ENCODE measurements around the gene TTBK1. TPM values are rescaled to one million over a fixed set of nuclear protein-coding genes. Genes with fewer than 3 reads are reported as not detected.

TTBK1 gene
- polyA plus RNA-seq, 1 of the 3 experiments (the other 2 are of a cell fraction): 0.94 TPM

GRCh38 chr6:43254846-43255245 is 11.6 kb downstream of the TTBK1 start:
- TF ChIP-seq SMC3 (IDR thresholded peaks at IDR 0.05; ENCODE audit: low read depth, low read length): no peak
- TF ChIP-seq ELF1 (IDR thresholded peaks at IDR 0.05): no peak
- TF ChIP-seq, protein P1, sequence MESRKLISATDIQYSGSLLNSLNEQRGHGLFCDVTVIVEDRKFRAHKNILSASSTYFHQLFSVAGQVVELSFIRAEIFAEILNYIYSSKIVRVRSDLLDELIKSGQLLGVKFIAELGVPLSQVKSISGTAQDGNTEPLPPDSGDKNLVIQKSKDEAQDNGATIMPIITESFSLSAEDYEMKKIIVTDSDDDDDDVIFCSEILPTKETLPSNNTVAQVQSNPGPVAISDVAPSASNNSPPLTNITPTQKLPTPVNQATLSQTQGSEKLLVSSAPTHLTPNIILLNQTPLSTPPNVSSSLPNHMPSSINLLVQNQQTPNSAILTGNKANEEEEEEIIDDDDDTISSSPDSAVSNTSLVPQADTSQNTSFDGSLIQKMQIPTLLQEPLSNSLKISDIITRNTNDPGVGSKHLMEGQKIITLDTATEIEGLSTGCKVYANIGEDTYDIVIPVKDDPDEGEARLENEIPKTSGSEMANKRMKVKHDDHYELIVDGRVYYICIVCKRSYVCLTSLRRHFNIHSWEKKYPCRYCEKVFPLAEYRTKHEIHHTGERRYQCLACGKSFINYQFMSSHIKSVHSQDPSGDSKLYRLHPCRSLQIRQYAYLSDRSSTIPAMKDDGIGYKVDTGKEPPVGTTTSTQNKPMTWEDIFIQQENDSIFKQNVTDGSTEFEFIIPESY (IDR thresholded peaks at IDR 0.05; ENCODE audit: borderline replicate concordance, low read depth): no peak
- no peak for TF ChIP-seq CHD2 (IDR thresholded peaks at IDR 0.05; ENCODE audit: low read length, partially characterized antibody)
- no peak for TF ChIP-seq FOXJ3 (CRISPR knock-in tag; IDR thresholded peaks at IDR 0.05)
- TF ChIP-seq, protein P2, sequence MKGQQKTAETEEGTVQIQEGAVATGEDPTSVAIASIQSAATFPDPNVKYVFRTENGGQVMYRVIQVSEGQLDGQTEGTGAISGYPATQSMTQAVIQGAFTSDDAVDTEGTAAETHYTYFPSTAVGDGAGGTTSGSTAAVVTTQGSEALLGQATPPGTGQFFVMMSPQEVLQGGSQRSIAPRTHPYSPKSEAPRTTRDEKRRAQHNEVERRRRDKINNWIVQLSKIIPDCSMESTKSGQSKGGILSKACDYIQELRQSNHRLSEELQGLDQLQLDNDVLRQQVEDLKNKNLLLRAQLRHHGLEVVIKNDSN (IDR thresholded peaks at IDR 0.05; ENCODE audit: borderline replicate concordance, low read depth): no peak
- no peak for TF ChIP-seq POLR2AphosphoS5 (IDR thresholded peaks at IDR 0.05; ENCODE audit: low read depth, low read length)
- no peak for TF ChIP-seq REST (IDR thresholded peaks at IDR 0.05; ENCODE audit: low read depth, low read length)
- TF ChIP-seq RFX5 (IDR thresholded peaks at IDR 0.05; ENCODE audit: low read length): no peak
- TF ChIP-seq, protein P3, sequence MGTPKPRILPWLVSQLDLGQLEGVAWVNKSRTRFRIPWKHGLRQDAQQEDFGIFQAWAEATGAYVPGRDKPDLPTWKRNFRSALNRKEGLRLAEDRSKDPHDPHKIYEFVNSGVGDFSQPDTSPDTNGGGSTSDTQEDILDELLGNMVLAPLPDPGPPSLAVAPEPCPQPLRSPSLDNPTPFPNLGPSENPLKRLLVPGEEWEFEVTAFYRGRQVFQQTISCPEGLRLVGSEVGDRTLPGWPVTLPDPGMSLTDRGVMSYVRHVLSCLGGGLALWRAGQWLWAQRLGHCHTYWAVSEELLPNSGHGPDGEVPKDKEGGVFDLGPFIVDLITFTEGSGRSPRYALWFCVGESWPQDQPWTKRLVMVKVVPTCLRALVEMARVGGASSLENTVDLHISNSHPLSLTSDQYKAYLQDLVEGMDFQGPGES (IDR thresholded peaks at IDR 0.05; ENCODE audit: low read depth, low read length): no peak
- no peak for TF ChIP-seq NRF1 (IDR thresholded peaks at IDR 0.05; ENCODE audit: low read depth, low read length)
- no peak for TF ChIP-seq TEAD4 (IDR thresholded peaks at IDR 0.05; ENCODE audit: borderline replicate concordance, insufficient read depth)
- TF ChIP-seq MEF2A (IDR thresholded peaks at IDR 0.05; ENCODE audit: borderline replicate concordance, low read depth): no peak
- no peak for TF ChIP-seq TAF1 (IDR thresholded peaks at IDR 0.05; ENCODE audit: borderline replicate concordance, low read depth, low read length)
- TF ChIP-seq RAD21 (IDR thresholded peaks at IDR 0.05; ENCODE audit: low read length): no peak
- TF ChIP-seq, protein P4, sequence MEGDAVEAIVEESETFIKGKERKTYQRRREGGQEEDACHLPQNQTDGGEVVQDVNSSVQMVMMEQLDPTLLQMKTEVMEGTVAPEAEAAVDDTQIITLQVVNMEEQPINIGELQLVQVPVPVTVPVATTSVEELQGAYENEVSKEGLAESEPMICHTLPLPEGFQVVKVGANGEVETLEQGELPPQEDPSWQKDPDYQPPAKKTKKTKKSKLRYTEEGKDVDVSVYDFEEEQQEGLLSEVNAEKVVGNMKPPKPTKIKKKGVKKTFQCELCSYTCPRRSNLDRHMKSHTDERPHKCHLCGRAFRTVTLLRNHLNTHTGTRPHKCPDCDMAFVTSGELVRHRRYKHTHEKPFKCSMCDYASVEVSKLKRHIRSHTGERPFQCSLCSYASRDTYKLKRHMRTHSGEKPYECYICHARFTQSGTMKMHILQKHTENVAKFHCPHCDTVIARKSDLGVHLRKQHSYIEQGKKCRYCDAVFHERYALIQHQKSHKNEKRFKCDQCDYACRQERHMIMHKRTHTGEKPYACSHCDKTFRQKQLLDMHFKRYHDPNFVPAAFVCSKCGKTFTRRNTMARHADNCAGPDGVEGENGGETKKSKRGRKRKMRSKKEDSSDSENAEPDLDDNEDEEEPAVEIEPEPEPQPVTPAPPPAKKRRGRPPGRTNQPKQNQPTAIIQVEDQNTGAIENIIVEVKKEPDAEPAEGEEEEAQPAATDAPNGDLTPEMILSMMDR (IDR thresholded peaks at IDR 0.05): no peak
- TF ChIP-seq SIN3A (IDR thresholded peaks at IDR 0.05; ENCODE audit: borderline replicate concordance, low read depth, low read length): no peak
- TF ChIP-seq YY1 (IDR thresholded peaks at IDR 0.05; ENCODE audit: low read depth): no peak
- CTCF ChIA-PET: interaction anchor here (1.0 to 1.6 kb wide), 2 partner anchors 25 to 80 kb away, joined by 3 to 8 read pairs; no protein-coding TSS in a partner anchor
- H3K9me3 ChIP-seq: no peaks in the 10 kb centered on the region
- H3K27me3 ChIP-seq (ENCODE audit: insufficient read depth): no peaks in the 10 kb centered on the region
- POLR2A ChIA-PET: no interaction called here
- no peaks in the 10 kb centered on the region for H3F3A ChIP-seq (replicated peaks; ENCODE audit: insufficient read depth)
- no peaks in the 10 kb centered on the region for H3K4me1 ChIP-seq (ENCODE audit: control insufficient read depth in 1 of 2, insufficient read depth in 2 of 2, low read depth in 1 of 2, low read length in 1 of 2)
- no peak for DNase-seq
- no peak overlapping the region for H2AFZ ChIP-seq (ENCODE audit: low read depth)
- no peak overlapping the region for H3K9ac ChIP-seq
- H3K27ac ChIP-seq (ENCODE audit: low read depth in 2 of 2, low read length in 1 of 2): no peak overlapping the region
- no peak overlapping the region for H3K4me3 ChIP-seq (ENCODE audit: low read depth in 2 of 2, low read length in 1 of 2)
- 80% methylated on average over 11 of the region's 11 CpGs for WGBS (ENCODE audit: low lambda C conversion rate)
- H3K36me3 ChIP-seq (replicated peaks in 1 of 2; ENCODE audit: control insufficient read depth in 1 of 2, insufficient read depth in 2 of 2, low read length in 1 of 2): no peaks in the 10 kb centered on the region
- no peaks in the 10 kb centered on the region for H4K20me1 ChIP-seq (ENCODE audit: insufficient read depth)
- H3K9me2 ChIP-seq: no peaks in the 10 kb centered on the region
- H3K79me2 ChIP-seq (ENCODE audit: insufficient read depth): no peaks in the 10 kb centered on the region
- H3K4me2 ChIP-seq: no peak overlapping the region
